Measurements from ENCODE around the gene CHST11.

The CHST11 gene

GRCh38 chr12:104694711-104695110, 238.0 kb downstream of the CHST11 start:
- no peak for DNase-seq (ENCODE audit: low read depth in 3 of 3)

GRCh38 chr12:104695453-104696148, 238.9 kb downstream of the CHST11 start:
- peak; percentile 75 to 82 (median 75) for DNase-seq (ENCODE audit: low read depth in 3 of 3)

GRCh38 chr12:104697186-104697585, 240.4 kb downstream of the CHST11 start:
- no peak for DNase-seq (ENCODE audit: low read depth in 3 of 3)

GRCh38 chr12:104698871-104699270, 242.1 kb downstream of the CHST11 start:
- DNase-seq (ENCODE audit: low read depth in 3 of 3) = no peak

GRCh38 chr12:104699489-104700190, 242.9 kb downstream of the CHST11 start:
- peak in 1 of 3 donors; percentile 22 for DNase-seq (ENCODE audit: low read depth in 3 of 3)

- DNase-seq (ENCODE audit: low read depth in 3 of 3) = no peak
Measured at GRCh38 chr12:104700324-104700723, 243.6 kb downstream of the CHST11 start.

GRCh38 chr12:104701301-104701700, 244.6 kb downstream of the CHST11 start:
- DNase-seq (ENCODE audit: low read depth in 3 of 3) = no peak

GRCh38 chr12:104701756-104702155, 245.0 kb downstream of the CHST11 start:
- no peak for DNase-seq (ENCODE audit: low read depth in 3 of 3)

- DNase-seq (ENCODE audit: low read depth in 3 of 3) = no peak
Measured at GRCh38 chr12:104702565-104703139, 245.9 kb downstream of the CHST11 start.

- no peak for DNase-seq (ENCODE audit: low read depth in 3 of 3)
Measured at GRCh38 chr12:104703372-104703771, 246.6 kb downstream of the CHST11 start.

- DNase-seq (ENCODE audit: low read depth in 3 of 3) = no peak
Measured at GRCh38 chr12:104704224-104704779, 247.6 kb downstream of the CHST11 start.

GRCh38 chr12:104707194-104707593, 250.4 kb downstream of the CHST11 start:
- DNase-seq (ENCODE audit: low read depth in 3 of 3) = no peak

- DNase-seq (ENCODE audit: low read depth in 3 of 3) = no peak
Measured at GRCh38 chr12:104707794-104708558, 251.2 kb downstream of the CHST11 start.

GRCh38 chr12:104708891-104709290, 252.1 kb downstream of the CHST11 start:
- DNase-seq (ENCODE audit: low read depth in 3 of 3) = no peak

- no peak for DNase-seq (ENCODE audit: low read depth in 3 of 3)
Measured at GRCh38 chr12:104709692-104710435, 253.1 kb downstream of the CHST11 start.

- DNase-seq (ENCODE audit: low read depth in 3 of 3) = no peak
Measured at GRCh38 chr12:104710940-104711689, 254.4 kb downstream of the CHST11 start.

- no peak for DNase-seq (ENCODE audit: low read depth in 3 of 3)
Measured at GRCh38 chr12:104712477-104712876, 255.7 kb downstream of the CHST11 start.

GRCh38 chr12:104712968-104713367, 256.2 kb downstream of the CHST11 start:
- no peak for DNase-seq (ENCODE audit: low read depth in 3 of 3)

GRCh38 chr12:104713444-104713843, 256.7 kb downstream of the CHST11 start:
- DNase-seq (ENCODE audit: low read depth in 3 of 3) = no peak

GRCh38 chr12:104714369-104714768, 257.6 kb downstream of the CHST11 start:
- no peak for DNase-seq (ENCODE audit: low read depth in 3 of 3)
